ENCODE data around the gene ADAM15.

GRCh38 chr1:155104605-155105534, 53.8 kb downstream of the ADAM15 start:
- TF ChIP-seq CTCF (IDR thresholded peaks at IDR 0.05) = peak in 1 of 4 experiments; percentile 4
- TF ChIP-seq POLR2A (IDR thresholded peaks at IDR 0.05) = no peak

Data from uterus (tissue), 2 donors.